Memory B cell (primary cell): ENCODE results near the gene FGG.

ENCODE experiments used
- ATAC-seq: fragments of 150-1000 bp; cut with Tn5 transposase; 2 replicates; pipeline ENCODE4 v1.10.0; 2021; ENCODE audit warnings: low read depth, mild to moderate bottlenecking, moderate library complexity
- DNase-seq, 2 donors: peaks; one replicate each; pipeline ENCODE4 v3.0.0; 2022; ENCODE audit warnings: low spot score in 2 of 2
- H3K27ac Mint-ChIP-seq: one replicate; pipeline ENCODE4 v1.8.0; 2022; ENCODE audit warnings: mild to moderate bottlenecking, moderate library complexity, mixed read lengths
- H3K27me3 Mint-ChIP-seq: one replicate; pipeline ENCODE4 v1.8.0; 2022; ENCODE audit warnings: mixed read lengths
- H3K36me3 Mint-ChIP-seq: one replicate; pipeline ENCODE4 v1.8.0; 2022; ENCODE audit warnings: mild to moderate bottlenecking, mixed read lengths
- H3K4me1 Mint-ChIP-seq: one replicate; pipeline ENCODE4 v1.8.0; 2022; ENCODE audit warnings: mixed read lengths
- H3K4me3 Mint-ChIP-seq: one replicate; pipeline ENCODE4 v1.8.0; 2022; ENCODE audit warnings: mild to moderate bottlenecking, moderate library complexity, mixed read lengths
- H3K9me3 Mint-ChIP-seq: one replicate; pipeline ENCODE4 v1.8.0; 2022; ENCODE audit warnings: mixed read lengths

Gene FGG

DNA sequence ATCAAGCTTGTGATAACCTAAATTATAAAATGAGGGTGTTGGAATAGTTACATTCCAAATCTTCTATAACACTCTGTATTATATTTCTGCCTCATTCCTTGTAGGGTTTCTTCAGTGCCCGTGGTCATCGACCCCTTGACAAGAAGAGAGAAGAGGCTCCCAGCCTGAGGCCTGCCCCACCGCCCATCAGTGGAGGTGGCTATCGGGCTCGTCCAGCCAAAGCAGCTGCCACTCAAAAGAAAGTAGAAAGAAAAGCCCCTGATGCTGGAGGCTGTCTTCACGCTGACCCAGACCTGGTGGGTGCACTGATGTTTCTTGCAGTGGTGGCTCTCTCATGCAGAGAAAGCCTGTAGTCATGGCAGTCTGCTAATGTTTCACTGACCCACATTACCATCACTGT is 46.8 kb downstream of the FGG start:
- H3K27ac Mint-ChIP-seq: no peak overlapping the region
- H3K27me3 Mint-ChIP-seq: peaks cover 3% of the 10 kb centered on the region
- DNase-seq (no peak), ATAC-seq (no peak)
- H3K4me1 Mint-ChIP-seq: no peaks in the 10 kb centered on the region
- H3K9me3 Mint-ChIP-seq: no peaks in the 10 kb centered on the region
- no peak overlapping the region for H3K4me3 Mint-ChIP-seq
- H3K36me3 Mint-ChIP-seq: no peaks in the 10 kb centered on the region

DNA sequence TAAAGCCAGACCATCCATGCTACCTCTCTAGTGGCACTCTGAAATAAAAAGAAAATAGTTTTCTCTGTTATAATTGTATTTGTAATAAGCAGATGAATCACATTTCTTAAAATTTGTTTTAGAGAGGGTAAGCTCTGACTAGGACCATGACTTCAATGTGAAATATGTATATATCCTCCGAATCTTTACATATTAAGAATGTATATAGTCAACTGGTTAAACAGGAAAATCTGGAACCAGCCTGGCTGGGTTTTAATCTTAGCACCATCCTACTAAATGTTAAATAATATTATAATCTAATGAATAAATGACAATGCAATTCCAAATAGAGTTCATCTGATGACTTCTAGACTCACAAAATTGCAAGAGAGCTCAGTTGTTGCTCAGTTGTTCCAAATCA is 48.1 kb downstream of the FGG start:
- no peak for DNase-seq
- Mint-ChIP-seq H3K27ac (no peak overlapping the region), H3K36me3 (no peaks in the 10 kb centered on the region), H3K27me3 (no peaks in the 10 kb centered on the region), H3K4me3 (no peak overlapping the region), H3K4me1 (peaks cover 3% of the 10 kb centered on the region), H3K9me3 (no peaks in the 10 kb centered on the region)
- ATAC-seq: no peak

DNA sequence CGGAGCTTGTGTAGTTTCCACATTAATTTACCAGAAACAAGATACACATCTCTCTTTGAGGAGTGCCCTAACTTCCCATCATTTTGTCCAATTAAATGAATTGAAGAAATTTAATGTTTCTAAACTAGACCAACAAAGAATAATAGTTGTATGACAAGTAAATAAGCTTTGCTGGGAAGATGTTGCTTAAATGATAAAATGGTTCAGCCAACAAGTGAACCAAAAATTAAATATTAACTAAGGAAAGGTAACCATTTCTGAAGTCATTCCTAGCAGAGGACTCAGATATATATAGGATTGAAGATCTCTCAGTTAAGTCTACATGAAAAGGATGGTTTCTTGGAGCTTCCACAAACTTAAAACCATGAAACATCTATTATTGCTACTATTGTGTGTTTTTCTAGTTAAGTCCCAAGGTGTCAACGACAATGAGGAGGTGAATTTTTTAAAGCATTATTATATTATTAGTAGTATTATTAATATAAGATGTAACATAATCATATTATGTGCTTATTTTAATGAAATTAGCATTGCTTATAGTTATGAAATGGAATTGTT is 49.7 kb downstream of the FGG start, which contains the start of gene FGB:
Gene FGB (plus strand): TSS at position 315 of the 558 bp plus-strand sequence. CDS start 8 bp downstream, at position 323.
- peaks cover 1% of the 10 kb centered on the region for H3K27me3 Mint-ChIP-seq
- H3K9me3 Mint-ChIP-seq: no peaks in the 10 kb centered on the region
- no peak within 1 kb of the TSS for H3K4me3 Mint-ChIP-seq
- DNase-seq (no peak), ATAC-seq (no peak)
- no peaks in the 10 kb centered on the region for H3K36me3 Mint-ChIP-seq
- no peak within 1 kb of the TSS for H3K27ac Mint-ChIP-seq
- H3K4me1 Mint-ChIP-seq: peaks cover 3% of the 10 kb centered on the region

GRCh38 chr4:154560824-154561231 is 51.6 kb downstream of the FGG start:
- H3K27ac Mint-ChIP-seq: no peak overlapping the region
- H3K27me3 Mint-ChIP-seq: peaks cover 3% of the 10 kb centered on the region
- no peak for ATAC-seq
- DNase-seq: no peak
- H3K4me3 Mint-ChIP-seq: no peak overlapping the region
- H3K4me1 Mint-ChIP-seq: peaks cover 3% of the 10 kb centered on the region
- H3K9me3 Mint-ChIP-seq: no peaks in the 10 kb centered on the region
- no peaks in the 10 kb centered on the region for H3K36me3 Mint-ChIP-seq

DNA sequence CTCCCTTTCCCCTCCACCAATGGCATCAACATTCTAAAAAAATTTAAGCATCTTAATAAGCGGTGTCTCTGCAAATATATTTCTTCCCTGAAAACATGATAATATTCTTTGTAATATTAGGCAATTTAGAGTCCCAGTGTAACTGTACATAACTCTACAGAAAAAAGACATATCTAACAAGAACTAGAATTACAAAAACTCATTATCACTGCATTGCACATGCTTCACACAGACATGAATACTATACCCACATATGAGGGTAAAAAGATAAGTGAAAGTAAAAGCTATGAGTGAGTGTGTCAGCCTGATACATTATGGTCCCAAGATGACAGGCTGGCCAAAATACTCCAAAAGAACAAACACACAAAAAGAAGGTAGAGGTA is 52.0 kb downstream of the FGG start:
- Mint-ChIP-seq H3K36me3 (no peaks in the 10 kb centered on the region), H3K27me3 (peaks cover 3% of the 10 kb centered on the region), H3K4me1 (peaks cover 3% of the 10 kb centered on the region), H3K27ac (no peak overlapping the region), H3K9me3 (no peaks in the 10 kb centered on the region), H3K4me3 (no peak overlapping the region)
- no peak for DNase-seq
- ATAC-seq: no peak

DNA sequence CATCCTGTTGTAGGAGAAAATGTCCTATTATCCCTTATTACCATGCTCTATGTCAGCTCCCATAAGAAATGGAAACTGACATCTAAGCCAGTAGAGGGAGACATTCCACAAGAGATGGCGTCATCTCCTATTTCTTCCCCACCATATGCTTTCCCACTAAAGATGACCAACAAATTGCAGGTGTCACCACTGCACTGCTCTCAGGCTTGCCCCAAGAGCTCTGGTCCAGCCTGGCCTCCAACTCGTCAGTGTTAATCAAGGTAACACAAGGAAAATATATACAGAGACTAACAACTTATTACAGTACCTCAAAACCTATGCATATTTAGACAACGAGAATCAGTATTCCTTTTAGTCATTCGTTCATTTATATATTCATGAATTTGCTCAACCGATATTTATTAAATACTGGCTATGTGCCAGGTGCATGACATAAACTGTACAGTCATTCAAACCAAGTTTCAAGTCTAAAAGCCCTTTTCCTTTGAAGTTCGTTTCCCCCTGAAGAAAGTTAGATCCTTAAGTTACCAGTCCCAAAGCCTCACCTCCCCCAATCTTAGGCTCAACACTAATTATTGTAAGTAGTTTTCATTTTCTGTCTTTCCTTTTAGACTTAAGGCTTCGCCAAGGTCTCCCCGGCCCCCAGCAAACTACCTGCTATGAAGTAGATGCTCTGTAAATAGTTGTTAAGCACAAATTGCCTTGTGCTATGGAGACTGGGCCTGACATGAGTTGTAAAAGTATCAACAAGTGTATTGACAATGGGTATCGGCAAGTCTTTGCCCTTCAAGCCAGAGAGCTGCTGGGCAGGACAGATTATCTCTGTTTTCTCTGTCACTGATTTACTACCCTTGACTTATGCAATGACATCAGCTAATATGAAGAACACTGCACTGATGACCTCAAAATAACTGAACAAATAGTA is 52.7 kb downstream of the FGG start:
- DNase-seq (no peak), ATAC-seq (peak; percentile 38)
- H3K27ac Mint-ChIP-seq: no peak overlapping the region
- peaks cover 3% of the 10 kb centered on the region for H3K27me3 Mint-ChIP-seq
- no peaks in the 10 kb centered on the region for H3K9me3 Mint-ChIP-seq
- peaks cover 3% of the 10 kb centered on the region for H3K4me1 Mint-ChIP-seq
- no peak overlapping the region for H3K4me3 Mint-ChIP-seq
- no peaks in the 10 kb centered on the region for H3K36me3 Mint-ChIP-seq

GRCh38 chr4:154559141-154559493 is 53.3 kb downstream of the FGG start:
- ATAC-seq: no peak
- no peak overlapping the region for H3K27ac Mint-ChIP-seq
- DNase-seq: no peak
- H3K4me1 Mint-ChIP-seq: peaks cover 3% of the 10 kb centered on the region
- no peak overlapping the region for H3K4me3 Mint-ChIP-seq
- H3K27me3 Mint-ChIP-seq: peaks cover 3% of the 10 kb centered on the region
- H3K9me3 Mint-ChIP-seq: no peaks in the 10 kb centered on the region
- H3K36me3 Mint-ChIP-seq: no peaks in the 10 kb centered on the region
